ENCODE results near the gene OR2T10.
"Not testable (repeated sequence)": the region's sequence is repeated elsewhere in the genome, so short reads cannot be mapped to it uniquely, and the experiment has no call there.

OR2T10 gene

DNA sequence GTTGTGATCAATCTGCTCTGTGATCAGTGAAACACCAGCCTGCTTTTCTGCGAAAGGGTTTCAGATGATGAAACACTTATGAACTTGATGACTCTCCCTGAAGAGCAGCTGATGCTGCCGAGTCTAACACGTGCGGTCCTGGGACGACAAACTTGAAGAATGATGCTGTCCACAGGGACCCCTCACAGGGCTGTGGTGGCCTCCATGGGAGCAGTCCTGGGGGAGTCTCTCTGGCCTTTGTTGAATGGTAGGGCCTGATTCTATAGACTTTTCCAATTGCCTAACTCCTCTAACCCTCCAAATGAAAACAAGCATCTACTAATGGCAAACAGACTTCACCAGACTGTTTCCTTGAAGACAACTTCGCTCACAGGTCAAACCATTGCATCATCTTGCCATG is at the start of gene OR2T10:
OR2T10 (minus strand) TSS at position 112 of the 400 bp plus-strand sequence. CDS start 3,932 bp downstream, outside the sequence.
- Histone ChIP-seq H3K36me3 (ENCODE audit: insufficient read depth, low read length) (no peaks in the 10 kb centered on the region), H3K4me1 (ENCODE audit: control insufficient read depth, insufficient read depth, low read length, unreplicated experiment) (no peaks in the 10 kb centered on the region), H2AFZ (ENCODE audit: low read length, unreplicated experiment) (no peak within 1 kb of the TSS), H3K27me3 (ENCODE audit: insufficient read depth, low read length) (no peaks in the 10 kb centered on the region), H3K79me2 (ENCODE audit: control insufficient read depth, insufficient read depth, low read length, unreplicated experiment) (no peaks in the 10 kb centered on the region), H3K27ac (ENCODE audit: low read depth, low read length) (no peak within 1 kb of the TSS), H3K4me3 (ENCODE audit: low read depth, low read length) (no peak within 1 kb of the TSS)

GRCh38 chr1:248645178-248645577 is 47.7 kb upstream of the OR2T10 start, which contains the start of gene OR2T35:
Gene OR2T35 (minus strand): TSS chr1:248645278. CDS start chr1:248639258, 6,020 bp downstream.
- not testable (repeated sequence) for H3K4me3 ChIP-seq (ENCODE audit: low read depth, low read length); H2AFZ ChIP-seq (ENCODE audit: low read length, unreplicated experiment); H3K27ac ChIP-seq (ENCODE audit: low read depth, low read length); H3K4me1 ChIP-seq (ENCODE audit: control insufficient read depth, insufficient read depth, low read length, unreplicated experiment); H3K36me3 ChIP-seq (ENCODE audit: insufficient read depth, low read length); H3K27me3 ChIP-seq (ENCODE audit: insufficient read depth, low read length); H3K79me2 ChIP-seq (ENCODE audit: control insufficient read depth, insufficient read depth, low read length, unreplicated experiment)

- H2AFZ ChIP-seq (ENCODE audit: low read length, unreplicated experiment); H3K4me1 ChIP-seq (ENCODE audit: control insufficient read depth, insufficient read depth, low read length, unreplicated experiment); H3K36me3 ChIP-seq (ENCODE audit: insufficient read depth, low read length); H3K27me3 ChIP-seq (ENCODE audit: insufficient read depth, low read length); H3K4me3 ChIP-seq (ENCODE audit: low read depth, low read length); H3K79me2 ChIP-seq (ENCODE audit: control insufficient read depth, insufficient read depth, low read length, unreplicated experiment); H3K27ac ChIP-seq (ENCODE audit: low read depth, low read length): not testable (repeated sequence)
These were observed 45.6 kb upstream of the OR2T10 start for GRCh38 chr1:248642971-248643651.

- not testable (repeated sequence) for H3K79me2 ChIP-seq (ENCODE audit: control insufficient read depth, insufficient read depth, low read length, unreplicated experiment); H3K4me1 ChIP-seq (ENCODE audit: control insufficient read depth, insufficient read depth, low read length, unreplicated experiment); H3K27me3 ChIP-seq (ENCODE audit: insufficient read depth, low read length); H3K27ac ChIP-seq (ENCODE audit: low read depth, low read length); H3K36me3 ChIP-seq (ENCODE audit: insufficient read depth, low read length); H2AFZ ChIP-seq (ENCODE audit: low read length, unreplicated experiment); H3K4me3 ChIP-seq (ENCODE audit: low read depth, low read length)
These were observed 44.1 kb upstream of the OR2T10 start for GRCh38 chr1:248641583-248641982.

- H3K4me3 ChIP-seq (ENCODE audit: low read depth, low read length); H3K27me3 ChIP-seq (ENCODE audit: insufficient read depth, low read length); H3K36me3 ChIP-seq (ENCODE audit: insufficient read depth, low read length); H2AFZ ChIP-seq (ENCODE audit: low read length, unreplicated experiment); H3K27ac ChIP-seq (ENCODE audit: low read depth, low read length); H3K79me2 ChIP-seq (ENCODE audit: control insufficient read depth, insufficient read depth, low read length, unreplicated experiment); H3K4me1 ChIP-seq (ENCODE audit: control insufficient read depth, insufficient read depth, low read length, unreplicated experiment): not testable (repeated sequence)
These were observed 43.4 kb upstream of the OR2T10 start for GRCh38 chr1:248640906-248641305.

DNA sequence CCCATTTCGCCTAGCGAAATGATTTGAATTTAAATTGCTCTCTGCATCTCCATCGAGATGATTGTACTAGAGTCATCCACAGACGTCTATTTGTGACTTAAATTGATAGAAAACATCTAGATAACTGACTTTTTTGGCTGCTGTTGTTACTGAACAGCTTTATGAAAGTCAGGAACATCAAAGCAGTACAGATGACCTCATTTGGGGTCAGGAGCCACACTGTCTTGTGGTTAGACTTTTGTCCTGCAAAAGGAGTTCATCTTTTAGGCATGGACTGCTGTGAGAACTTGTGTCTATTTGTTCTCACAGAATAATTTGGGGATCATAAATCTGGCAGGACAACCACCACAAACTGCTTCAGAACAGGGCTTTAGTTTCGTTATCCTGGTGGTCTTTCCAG is 42.2 kb upstream of the OR2T10 start:
- not testable (repeated sequence) for H2AFZ ChIP-seq (ENCODE audit: low read length, unreplicated experiment); H3K27me3 ChIP-seq (ENCODE audit: insufficient read depth, low read length); H3K79me2 ChIP-seq (ENCODE audit: control insufficient read depth, insufficient read depth, low read length, unreplicated experiment); H3K27ac ChIP-seq (ENCODE audit: low read depth, low read length); H3K36me3 ChIP-seq (ENCODE audit: insufficient read depth, low read length); H3K4me1 ChIP-seq (ENCODE audit: control insufficient read depth, insufficient read depth, low read length, unreplicated experiment); H3K4me3 ChIP-seq (ENCODE audit: low read depth, low read length)

DNA sequence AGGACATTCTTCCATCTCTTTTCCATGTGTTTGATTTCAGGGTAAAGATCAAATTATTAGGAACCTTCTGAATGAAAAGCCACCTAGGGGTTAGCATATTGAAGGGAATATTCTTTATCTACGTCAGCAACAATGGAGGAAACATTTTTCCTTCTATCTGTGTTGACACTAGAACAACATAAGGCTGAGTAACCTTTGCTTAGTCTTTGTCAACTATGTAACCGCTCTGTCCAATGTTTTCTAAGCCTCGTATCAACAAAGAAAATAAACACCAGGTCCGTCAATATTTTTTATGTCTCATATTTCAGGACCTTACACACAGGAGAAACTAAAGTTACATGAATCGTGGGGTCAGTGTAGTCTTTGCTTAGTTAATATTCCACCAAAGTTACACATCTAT is 39.1 kb upstream of the OR2T10 start:
- H3K27ac ChIP-seq (ENCODE audit: low read depth, low read length); H2AFZ ChIP-seq (ENCODE audit: low read length, unreplicated experiment); H3K79me2 ChIP-seq (ENCODE audit: control insufficient read depth, insufficient read depth, low read length, unreplicated experiment); H3K27me3 ChIP-seq (ENCODE audit: insufficient read depth, low read length); H3K4me3 ChIP-seq (ENCODE audit: low read depth, low read length); H3K4me1 ChIP-seq (ENCODE audit: control insufficient read depth, insufficient read depth, low read length, unreplicated experiment); H3K36me3 ChIP-seq (ENCODE audit: insufficient read depth, low read length): not testable (repeated sequence)

DNA sequence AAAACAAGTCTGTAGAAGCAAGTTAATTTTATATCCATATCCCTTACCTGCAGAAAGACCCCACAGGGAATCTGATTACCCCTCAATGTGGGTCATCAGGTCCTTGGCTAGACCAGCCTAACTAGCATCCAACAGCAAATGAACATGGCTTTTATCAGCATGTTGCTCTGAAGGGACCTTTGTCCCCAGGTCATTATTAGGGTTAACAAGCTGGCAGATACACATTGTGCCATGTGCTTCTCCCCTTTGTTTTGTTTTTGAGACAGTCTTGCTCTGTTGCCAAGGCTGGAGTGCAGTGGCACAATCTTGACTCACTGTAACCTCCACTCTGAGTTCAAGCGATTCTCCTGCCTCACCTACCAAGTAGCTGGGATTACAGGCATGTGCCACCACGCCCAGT is 37.5 kb upstream of the OR2T10 start, which contains the start of gene OR2T11:
OR2T11 (minus strand) TSS at position 101 of the 400 bp plus-strand sequence. CDS start 7,963 bp downstream, outside the sequence.
- not testable (repeated sequence) for H2AFZ ChIP-seq (ENCODE audit: low read length, unreplicated experiment); H3K27ac ChIP-seq (ENCODE audit: low read depth, low read length); H3K79me2 ChIP-seq (ENCODE audit: control insufficient read depth, insufficient read depth, low read length, unreplicated experiment); H3K36me3 ChIP-seq (ENCODE audit: insufficient read depth, low read length); H3K4me3 ChIP-seq (ENCODE audit: low read depth, low read length); H3K27me3 ChIP-seq (ENCODE audit: insufficient read depth, low read length); H3K4me1 ChIP-seq (ENCODE audit: control insufficient read depth, insufficient read depth, low read length, unreplicated experiment)

GRCh38 chr1:248631354-248632008 is 34.0 kb upstream of the OR2T10 start:
- Histone ChIP-seq H3K79me2 (ENCODE audit: control insufficient read depth, insufficient read depth, low read length, unreplicated experiment) (no peaks in the 10 kb centered on the region), H3K4me3 (ENCODE audit: low read depth, low read length) (no peak overlapping the region), H3K36me3 (ENCODE audit: insufficient read depth, low read length) (no peaks in the 10 kb centered on the region), H3K27ac (ENCODE audit: low read depth, low read length) (no peak overlapping the region), H2AFZ (ENCODE audit: low read length, unreplicated experiment) (no peak overlapping the region), H3K4me1 (ENCODE audit: control insufficient read depth, insufficient read depth, low read length, unreplicated experiment) (no peaks in the 10 kb centered on the region), H3K27me3 (ENCODE audit: insufficient read depth, low read length) (no peaks in the 10 kb centered on the region; the same call in 1 of the 2 replicates)

DNA sequence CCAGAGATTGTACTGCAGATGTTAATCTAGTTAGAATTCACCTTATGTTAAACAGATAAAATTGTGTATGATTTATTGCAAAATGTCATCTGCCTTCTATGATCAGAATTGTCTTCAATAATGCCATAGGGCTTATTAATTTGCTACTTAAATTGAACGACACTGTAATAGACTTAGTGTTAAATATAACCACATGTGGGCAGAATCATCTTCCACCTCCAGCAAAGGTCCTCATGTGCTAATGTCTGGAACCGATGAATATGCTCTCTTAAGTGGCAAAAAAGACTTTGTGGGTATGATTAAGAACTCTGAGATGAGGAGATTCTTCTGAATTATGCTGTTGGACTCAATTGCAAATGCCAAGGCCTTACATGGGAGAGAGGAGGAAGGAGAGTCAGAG is 33.1 kb upstream of the OR2T10 start:
- H3K79me2 ChIP-seq (ENCODE audit: control insufficient read depth, insufficient read depth, low read length, unreplicated experiment), result no peaks in the 10 kb centered on the region
- H3K36me3 ChIP-seq (ENCODE audit: insufficient read depth, low read length), result no peaks in the 10 kb centered on the region
- H3K27ac ChIP-seq (ENCODE audit: low read depth, low read length), result no peak overlapping the region
- H3K4me3 ChIP-seq (ENCODE audit: low read depth, low read length), result no peak overlapping the region
- no peak overlapping the region for H2AFZ ChIP-seq (ENCODE audit: low read length, unreplicated experiment)
- H3K4me1 ChIP-seq (ENCODE audit: control insufficient read depth, insufficient read depth, low read length, unreplicated experiment), result no peaks in the 10 kb centered on the region
- no peaks in the 10 kb centered on the region; the same call in 1 of the 2 replicates for H3K27me3 ChIP-seq (ENCODE audit: insufficient read depth, low read length)
